GM21717 (cell line): ENCODE results near the gene TXLNG.

ENCODE experiments used
- ATAC-seq: cut with Tn5 transposase; IDR thresholded peaks from one replicate; pipeline ENCODE4 v1.9.1; 2021; ENCODE audit warnings: mild to moderate bottlenecking, moderate library complexity; ENCODE audit not compliant: unreplicated experiment

Gene TXLNG

DNA sequence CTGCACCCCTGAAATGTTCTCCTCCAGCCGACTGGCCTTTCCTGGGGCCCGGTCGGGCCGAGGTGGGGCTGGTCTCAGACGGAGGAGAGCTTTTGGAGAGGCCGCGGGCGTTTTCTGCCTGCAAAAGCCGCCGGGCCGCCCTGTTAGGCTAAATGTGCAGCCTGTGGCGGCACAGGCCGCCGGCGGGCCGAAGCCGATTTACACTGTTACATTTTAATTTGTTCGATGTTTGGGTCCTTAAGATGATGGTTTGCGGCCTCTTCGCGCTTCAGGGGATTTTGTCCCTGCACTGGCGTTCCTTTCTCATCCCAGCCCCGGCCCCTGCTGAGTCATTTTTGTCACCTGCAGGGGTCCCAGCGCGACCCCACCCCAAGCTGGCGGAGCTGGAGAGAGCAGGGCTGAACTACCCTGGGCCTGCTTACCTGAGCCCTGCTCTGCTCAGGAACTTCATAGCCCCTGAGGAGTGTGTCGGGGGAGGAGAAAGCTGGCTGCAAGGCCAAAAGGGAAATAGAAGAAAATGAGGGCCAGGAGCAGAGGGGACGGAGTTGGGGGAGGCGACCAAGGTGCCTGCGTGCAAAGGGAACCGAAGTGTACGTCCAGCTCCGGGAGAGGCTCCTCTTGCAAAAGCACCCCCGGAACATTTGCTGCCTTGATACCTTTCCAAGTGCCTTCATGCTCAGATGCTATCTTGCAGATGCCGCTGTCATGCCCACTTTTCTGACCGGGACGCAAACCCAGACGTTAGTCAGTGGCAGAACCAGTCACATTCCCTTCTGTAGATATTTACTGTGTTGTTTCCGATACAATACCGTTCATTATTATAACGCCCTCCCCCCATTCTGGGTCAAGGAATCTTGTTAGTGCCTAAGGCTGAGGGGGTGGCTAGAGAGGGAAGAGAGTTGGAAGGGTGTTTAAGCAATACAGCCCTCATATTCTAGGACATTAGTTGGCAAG is 84.9 kb downstream of the TXLNG start:
- ATAC-seq: peak; percentile 6

DNA sequence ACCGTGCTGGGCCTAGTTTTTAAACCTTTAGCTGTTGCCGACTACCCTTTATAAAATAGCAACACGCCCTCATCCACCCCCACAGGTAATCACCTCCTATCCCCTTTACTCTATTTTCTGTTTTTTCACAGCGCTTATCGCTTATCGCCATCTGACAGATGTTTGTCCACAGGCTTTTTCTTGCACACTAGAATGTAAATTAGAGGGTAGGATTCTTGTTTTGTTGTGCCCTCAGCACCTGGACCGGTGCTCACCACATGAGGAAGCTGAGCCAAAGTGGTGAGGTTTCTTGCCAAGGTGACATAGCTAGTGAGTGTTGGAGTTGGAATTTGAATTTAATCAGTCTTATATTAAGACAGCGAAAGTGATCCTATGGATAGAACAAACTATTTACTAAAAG is 86.8 kb downstream of the TXLNG start:
- ATAC-seq: no peak

DNA sequence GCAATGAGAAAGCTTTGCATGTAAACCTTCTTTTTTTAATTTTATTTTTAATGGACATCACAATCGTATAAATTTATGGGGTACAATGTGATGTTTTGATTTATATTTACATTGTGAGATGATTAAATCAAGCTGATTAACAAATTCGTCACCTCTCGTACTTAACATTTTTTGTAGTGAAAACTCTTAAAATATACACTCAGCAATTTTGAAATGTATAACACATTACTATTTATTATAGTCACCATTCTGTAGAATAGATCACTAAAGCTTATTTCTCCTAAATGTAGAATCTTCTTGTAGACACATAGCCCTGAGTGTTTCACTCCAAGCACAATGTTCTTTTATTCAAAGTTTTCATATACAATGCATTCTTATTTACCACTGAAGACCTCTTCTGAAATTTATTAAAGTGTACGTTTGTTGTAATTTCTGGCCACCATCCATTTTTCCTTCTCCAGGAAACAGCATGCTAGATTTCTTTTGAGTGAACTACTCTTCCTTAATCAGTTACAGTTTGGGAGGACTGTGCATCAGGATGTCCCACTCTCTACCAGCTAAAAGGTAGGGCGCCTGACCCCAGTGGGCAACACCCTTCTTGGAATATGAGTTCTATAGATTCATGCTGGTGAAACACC is 88.3 kb downstream of the TXLNG start:
- no peak for ATAC-seq

DNA sequence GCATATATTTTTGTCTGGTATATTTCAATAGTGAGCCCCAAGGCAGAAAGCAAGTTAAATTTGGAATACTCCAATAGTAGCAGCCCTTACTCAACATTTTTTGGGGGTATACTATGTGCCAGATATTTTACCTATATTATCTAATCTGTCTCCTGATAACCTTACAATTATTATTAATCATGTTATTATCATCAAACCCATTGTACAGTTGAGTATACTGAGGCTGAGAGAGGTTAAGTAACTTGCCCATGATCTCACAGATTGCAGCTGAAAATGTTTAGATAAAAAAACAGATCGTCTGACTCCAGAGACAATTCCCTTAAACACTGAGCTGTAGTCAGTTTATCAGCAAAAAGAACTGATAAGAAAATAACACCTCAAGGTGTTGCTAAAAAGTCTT is 90.4 kb downstream of the TXLNG start:
- ATAC-seq: no peak

DNA sequence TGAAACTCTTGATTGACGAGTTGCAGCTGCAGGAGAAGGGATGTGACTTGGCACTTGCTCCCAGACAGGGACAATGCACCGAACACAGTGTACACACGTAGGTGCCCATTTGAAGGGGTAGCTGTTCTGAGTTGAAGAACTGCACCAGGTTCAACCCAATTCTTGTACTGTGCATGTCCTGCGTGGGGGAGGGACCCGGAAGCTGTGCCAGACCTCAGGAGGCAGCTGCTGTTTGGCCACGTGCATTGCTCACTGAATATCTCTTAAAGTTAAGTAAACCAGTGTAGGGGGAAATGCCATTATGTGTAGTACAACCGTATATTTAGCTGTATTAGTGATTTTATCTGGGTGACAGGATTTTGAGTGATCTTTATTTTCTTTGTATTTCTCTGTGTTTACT is 95.9 kb downstream of the TXLNG start:
- ATAC-seq: peak; percentile 58

DNA sequence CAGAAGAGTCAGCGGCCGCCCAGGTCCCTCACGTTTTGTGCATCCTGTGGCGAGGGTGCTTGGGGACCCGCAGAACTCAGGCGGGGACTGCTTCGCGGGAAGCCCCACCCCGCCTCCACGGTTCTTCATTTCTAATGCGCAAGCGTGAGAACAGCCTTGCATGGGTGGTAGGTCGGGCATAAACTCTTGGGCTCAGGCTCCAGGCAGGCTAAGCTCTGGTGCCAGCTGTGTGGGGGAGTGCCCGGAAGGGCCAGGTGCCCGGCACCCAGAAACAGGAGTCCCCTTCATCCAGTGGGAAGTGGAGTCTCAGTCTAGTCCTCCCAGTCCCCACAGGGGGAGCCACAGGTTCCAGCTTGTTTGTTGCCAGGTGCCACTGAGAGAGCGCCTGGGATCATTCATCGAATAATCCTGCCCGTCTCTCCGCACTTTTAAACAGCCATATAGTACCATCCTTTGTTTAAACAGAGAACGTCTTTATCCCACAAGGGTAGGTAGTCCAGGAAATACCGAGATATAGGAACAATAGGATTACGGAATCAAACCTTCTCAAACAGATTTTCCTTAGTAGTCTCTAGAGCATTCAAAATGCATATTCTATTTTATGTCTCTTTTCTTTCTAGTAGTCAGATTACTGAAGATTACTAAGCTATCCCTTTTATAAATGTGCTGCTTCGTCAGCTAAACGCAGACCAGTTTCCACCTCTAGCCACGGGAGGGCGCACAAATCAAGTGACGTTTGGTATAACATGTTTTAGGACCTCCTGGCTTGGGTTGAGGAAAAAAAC is 96.6 kb downstream of the TXLNG start:
- peak; percentile 53 for ATAC-seq

DNA sequence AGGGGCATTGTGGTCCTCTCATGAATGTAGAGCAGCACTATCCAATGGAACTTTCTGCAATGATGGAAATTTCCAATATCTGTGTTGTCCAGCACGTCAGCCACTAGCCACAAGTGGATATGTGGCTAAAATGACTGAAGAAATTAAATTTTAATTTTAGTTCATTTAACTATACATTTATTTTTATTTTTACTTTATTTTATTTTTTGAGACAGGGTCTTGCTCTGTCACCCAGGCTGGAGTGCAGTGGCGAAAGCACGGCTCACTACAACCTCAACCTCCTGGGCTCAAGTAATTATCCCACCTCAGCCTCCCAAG is 97.2 kb downstream of the TXLNG start:
- no peak for ATAC-seq

DNA sequence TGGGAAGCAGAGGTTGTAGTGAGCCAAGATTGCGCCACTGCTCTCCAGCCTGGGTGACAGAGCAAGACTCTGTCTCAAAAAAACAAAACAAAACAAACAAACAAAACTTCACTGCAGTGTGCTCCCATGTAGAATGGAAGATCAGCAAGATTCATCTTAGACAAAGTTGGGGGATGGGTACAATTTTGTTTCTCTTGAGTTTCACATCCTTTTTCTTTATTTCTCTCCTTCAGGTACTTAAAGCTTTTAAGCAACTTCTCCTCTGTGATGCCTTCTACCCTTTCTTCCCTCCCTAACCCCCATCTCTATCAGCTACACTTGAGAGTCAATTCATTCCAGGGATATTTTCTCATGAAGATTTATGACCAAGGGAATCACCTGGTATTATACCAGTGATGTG is 99.4 kb downstream of the TXLNG start:
- ATAC-seq: no peak

DNA sequence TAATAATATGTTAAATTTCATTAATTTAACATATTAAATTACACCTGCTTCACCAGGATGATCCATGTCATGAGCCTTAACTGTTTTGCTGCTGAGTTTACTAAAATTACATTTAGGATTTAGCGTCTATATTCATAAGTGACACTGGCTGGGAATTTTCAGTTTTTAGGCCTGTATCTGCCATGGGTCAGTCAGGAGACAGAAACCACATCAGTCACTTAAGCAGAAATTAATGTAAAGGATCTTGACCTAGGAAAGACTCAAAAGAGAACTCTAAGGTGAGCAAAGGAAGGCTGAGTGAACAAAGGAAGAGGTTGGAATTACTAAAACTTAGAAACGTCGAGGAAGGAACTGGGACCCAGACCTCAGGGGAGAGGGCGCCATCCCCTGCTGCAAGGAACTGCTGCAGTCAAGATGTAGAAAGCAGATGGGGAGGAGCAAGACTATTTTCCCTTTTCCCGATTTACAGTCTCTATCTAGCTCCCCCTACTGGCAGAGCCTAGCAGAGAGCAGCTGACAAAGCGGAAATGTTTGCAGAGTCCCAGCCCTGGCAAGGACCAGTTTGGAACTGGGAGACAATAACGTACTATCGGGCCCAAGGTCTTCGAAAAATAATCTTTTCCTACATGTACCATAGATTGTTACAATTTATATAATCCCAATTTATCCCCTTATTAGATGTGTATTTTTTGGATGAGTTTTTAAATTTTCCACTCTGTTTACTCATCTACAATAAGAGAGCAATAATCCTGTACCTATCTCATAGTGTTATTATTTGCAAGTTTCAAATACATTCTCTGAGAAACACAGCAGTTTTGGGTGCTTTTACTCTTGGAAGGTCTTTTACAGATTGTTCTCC is 106.5 kb downstream of the TXLNG start:
- peak; percentile 81 for ATAC-seq
